ENCODE measurements around the gene SNAPC2.
A peak's percentile ranks its signal among the peaks of the same experiment; 100 is the strongest.
"Not testable (repeated sequence)": the region's sequence is repeated elsewhere in the genome, so short reads cannot be mapped to it uniquely, and the experiment has no call there.

Gene SNAPC2

GRCh38 chr19:7923295-7924191, 3.4 kb downstream of the SNAPC2 start:
- H3K4me3 ChIP-seq (ENCODE audit: low read length) = peak overlapping the region; percentile 51
- H3K36me3 ChIP-seq (ENCODE audit: control insufficient read depth, insufficient read depth, low read length) = peaks cover 8% of the 10 kb centered on the region
- H3K27ac ChIP-seq (ENCODE audit: low read depth, low read length) = peak overlapping the region; percentile 78
- no peak overlapping the region for H3K9ac ChIP-seq (ENCODE audit: low read length)
- H3K4me1 ChIP-seq (ENCODE audit: control insufficient read depth, insufficient read depth, low read length) = peaks cover 54% of the 10 kb centered on the region
- peaks cover 6% of the 10 kb centered on the region for H3K27me3 ChIP-seq (ENCODE audit: control insufficient read depth, insufficient read depth, low read length)

- H3K27ac ChIP-seq (ENCODE audit: low read depth, low read length) = peak overlapping the region; percentile 78
These were observed 4.1 kb downstream of the SNAPC2 start for GRCh38 chr19:7924241-7924640.

GRCh38 chr19:7924651-7925170, 4.6 kb downstream of the SNAPC2 start:
- Histone ChIP-seq H3K4me1 (ENCODE audit: control insufficient read depth, insufficient read depth, low read length) (peaks cover 64% of the 10 kb centered on the region), H3K27ac (ENCODE audit: low read depth, low read length) (peak overlapping the region; percentile 78), H3K27me3 (ENCODE audit: control insufficient read depth, insufficient read depth, low read length) (no peaks in the 10 kb centered on the region), H3K4me3 (ENCODE audit: low read length) (peak overlapping the region; percentile 41), H3K36me3 (ENCODE audit: control insufficient read depth, insufficient read depth, low read length) (peaks cover 10% of the 10 kb centered on the region), H3K9ac (ENCODE audit: low read length) (no peak overlapping the region)

More at GRCh38 chr19:7924241-7924640, 4.1 kb downstream of the SNAPC2 start:
- H3K4me1 ChIP-seq (ENCODE audit: control insufficient read depth, insufficient read depth, low read length) = peaks cover 59% of the 10 kb centered on the region
- no peaks in the 10 kb centered on the region for H3K27me3 ChIP-seq (ENCODE audit: control insufficient read depth, insufficient read depth, low read length)
- H3K36me3 ChIP-seq (ENCODE audit: control insufficient read depth, insufficient read depth, low read length) = peaks cover 10% of the 10 kb centered on the region
- peak overlapping the region; percentile 51 for H3K4me3 ChIP-seq (ENCODE audit: low read length)
- no peak overlapping the region for H3K9ac ChIP-seq (ENCODE audit: low read length)

- Histone ChIP-seq H3K27me3 (ENCODE audit: control insufficient read depth, insufficient read depth, low read length) (no peaks in the 10 kb centered on the region), H3K9ac (ENCODE audit: low read length) (no peak overlapping the region), H3K4me3 (ENCODE audit: low read length) (peak overlapping the region; percentile 49), H3K27ac (ENCODE audit: low read depth, low read length) (peak overlapping the region; percentile 78), H3K36me3 (ENCODE audit: control insufficient read depth, insufficient read depth, low read length) (peaks cover 10% of the 10 kb centered on the region), H3K4me1 (ENCODE audit: control insufficient read depth, insufficient read depth, low read length) (peaks cover 67% of the 10 kb centered on the region)
These were observed 5.2 kb downstream of the SNAPC2 start for GRCh38 chr19:7925171-7925851.

- peaks cover 10% of the 10 kb centered on the region for H3K36me3 ChIP-seq (ENCODE audit: control insufficient read depth, insufficient read depth, low read length)
- H3K27ac ChIP-seq (ENCODE audit: low read depth, low read length) = peak within 1 kb of the TSS; percentile 99
- no peak within 1 kb of the TSS for H3K9ac ChIP-seq (ENCODE audit: low read length)
- H3K27me3 ChIP-seq (ENCODE audit: control insufficient read depth, insufficient read depth, low read length) = no peaks in the 10 kb centered on the region
- H3K4me3 ChIP-seq (ENCODE audit: low read length) = peak within 1 kb of the TSS; percentile 68
- peaks cover 71% of the 10 kb centered on the region for H3K4me1 ChIP-seq (ENCODE audit: control insufficient read depth, insufficient read depth, low read length)
These were observed 6.0 kb downstream of the SNAPC2 start, which contains the start of gene CTXN1 for GRCh38 chr19:7926021-7926726. TSS of gene CTXN1 (minus strand) at chr19:7926135. CDS start at chr19:7925538, 597 bp downstream.

GRCh38 chr19:7926727-7927604, 6.8 kb downstream of the SNAPC2 start:
- H3K9ac ChIP-seq (ENCODE audit: low read length) = no peak overlapping the region
- peak overlapping the region; percentile 68 for H3K4me3 ChIP-seq (ENCODE audit: low read length)
- H3K4me1 ChIP-seq (ENCODE audit: control insufficient read depth, insufficient read depth, low read length) = peaks cover 70% of the 10 kb centered on the region
- H3K36me3 ChIP-seq (ENCODE audit: control insufficient read depth, insufficient read depth, low read length) = peaks cover 10% of the 10 kb centered on the region
- no peaks in the 10 kb centered on the region for H3K27me3 ChIP-seq (ENCODE audit: control insufficient read depth, insufficient read depth, low read length)
- H3K27ac ChIP-seq (ENCODE audit: low read depth, low read length) = peak overlapping the region; percentile 99

- H3K36me3 ChIP-seq (ENCODE audit: control insufficient read depth, insufficient read depth, low read length) = peaks cover 11% of the 10 kb centered on the region
- peak overlapping the region; percentile 99 for H3K27ac ChIP-seq (ENCODE audit: low read depth, low read length)
- H3K4me3 ChIP-seq (ENCODE audit: low read length) = no peak overlapping the region
- peaks cover 66% of the 10 kb centered on the region for H3K4me1 ChIP-seq (ENCODE audit: control insufficient read depth, insufficient read depth, low read length)
- H3K9ac ChIP-seq (ENCODE audit: low read length) = no peak overlapping the region
- no peaks in the 10 kb centered on the region for H3K27me3 ChIP-seq (ENCODE audit: control insufficient read depth, insufficient read depth, low read length)
These were observed 7.6 kb downstream of the SNAPC2 start for GRCh38 chr19:7927605-7928333.

- Histone ChIP-seq H3K27me3 (ENCODE audit: control insufficient read depth, insufficient read depth, low read length) (no peaks in the 10 kb centered on the region), H3K4me3 (ENCODE audit: low read length) (no peak overlapping the region), H3K36me3 (ENCODE audit: control insufficient read depth, insufficient read depth, low read length) (peaks cover 13% of the 10 kb centered on the region), H3K27ac (ENCODE audit: low read depth, low read length) (peak overlapping the region; percentile 99), H3K9ac (ENCODE audit: low read length) (no peak overlapping the region), H3K4me1 (ENCODE audit: control insufficient read depth, insufficient read depth, low read length) (peaks cover 61% of the 10 kb centered on the region)
These were observed 8.2 kb downstream of the SNAPC2 start for GRCh38 chr19:7928334-7928706.

GRCh38 chr19:7928741-7929701, 8.9 kb downstream of the SNAPC2 start:
- Histone ChIP-seq H3K9ac (ENCODE audit: low read length) (peak overlapping the region; percentile 56), H3K27me3 (ENCODE audit: control insufficient read depth, insufficient read depth, low read length) (no peaks in the 10 kb centered on the region), H3K36me3 (ENCODE audit: control insufficient read depth, insufficient read depth, low read length) (peaks cover 14% of the 10 kb centered on the region), H3K4me1 (ENCODE audit: control insufficient read depth, insufficient read depth, low read length) (peaks cover 55% of the 10 kb centered on the region), H3K4me3 (ENCODE audit: low read length) (peak overlapping the region; percentile 32), H3K27ac (ENCODE audit: low read depth, low read length) (peak overlapping the region; percentile 99)

- peaks cover 52% of the 10 kb centered on the region for H3K4me1 ChIP-seq (ENCODE audit: control insufficient read depth, insufficient read depth, low read length)
- H3K27me3 ChIP-seq (ENCODE audit: control insufficient read depth, insufficient read depth, low read length); H3K9ac ChIP-seq (ENCODE audit: low read length); H3K4me3 ChIP-seq (ENCODE audit: low read length): not testable (repeated sequence)
- peak overlapping the region; percentile 88 for H3K27ac ChIP-seq (ENCODE audit: low read depth, low read length)
- H3K36me3 ChIP-seq (ENCODE audit: control insufficient read depth, insufficient read depth, low read length) = peaks cover 20% of the 10 kb centered on the region
These were observed 9.9 kb downstream of the SNAPC2 start for GRCh38 chr19:7930030-7930429.

Measured in rectal smooth muscle tissue (tissue), 1 donor.